Neural cell (in vitro differentiated cells): Measurements from ENCODE around the gene RABGAP1L.

Experiments
- CTCF ChIP-seq: fragments of 450-650 bp; IDR thresholded peaks from 2 replicates; pipeline ENCODE4 v1.5.1; 2014; ENCODE audit warnings: antibody characterized with exemption, mild to moderate bottlenecking, moderate library complexity; ENCODE audit not compliant: poor library complexity, severe bottlenecking
- EP300 ChIP-seq: fragments of 450-650 bp; conservative IDR thresholded peaks from 2 replicates; pipeline ENCODE4 v1.6.1; 2014; ENCODE audit warnings: antibody characterized with exemption, mild to moderate bottlenecking, moderate library complexity; ENCODE audit not compliant: poor library complexity, severe bottlenecking
- EZH2 ChIP-seq: fragments of 200-600, 300-800 bp; shearing (Covaris generic), sonication (generic); IDR thresholded peaks from 2 replicates; pipeline ENCODE4 v1.6.1; 2014; ENCODE audit warnings: antibody characterized with exemption, low read length, borderline replicate concordance, mild to moderate bottlenecking; ENCODE audit not compliant: insufficient read depth, poor library complexity, severe bottlenecking
- MXI1 ChIP-seq: fragments of 450-650 bp; conservative IDR thresholded peaks from 2 replicates; pipeline ENCODE4 v1.6.1; 2014; ENCODE audit warnings: antibody characterized with exemption, mild to moderate bottlenecking; ENCODE audit not compliant: poor library complexity, severe bottlenecking
- POLR2AphosphoS5 ChIP-seq: IDR thresholded peaks from 2 replicates; pipeline ENCODE4 v1.6.1; 2012
- RAD21 ChIP-seq: fragments of 450-650 bp; conservative IDR thresholded peaks from 2 replicates; pipeline ENCODE4 v1.6.1; 2014; ENCODE audit warnings: antibody characterized with exemption, mild to moderate bottlenecking, moderate library complexity
- REST ChIP-seq: IDR thresholded peaks from 2 replicates; pipeline ENCODE4 v1.6.1; 2012; ENCODE audit warnings: borderline replicate concordance
- SMC3 ChIP-seq: fragments of 450-650 bp; conservative IDR thresholded peaks from 2 replicates; pipeline ENCODE4 v1.6.1; 2014; ENCODE audit warnings: antibody characterized with exemption, mild to moderate bottlenecking, moderate library complexity; ENCODE audit not compliant: poor library complexity
- TAF1 ChIP-seq: IDR thresholded peaks from 2 replicates; pipeline ENCODE4 v1.6.1; 2012; ENCODE audit warnings: low read depth

- TF ChIP-seq SMC3 (no peak), CTCF (no peak), EZH2 (no peak), POLR2AphosphoS5 (no peak), RAD21 (no peak), REST (no peak), EP300 (no peak), MXI1 (no peak), TAF1 (no peak)
Measured at GRCh38 chr1:174448974-174449373, 289.7 kb downstream of the RABGAP1L start.
